Measurements from ENCODE around the gene BAX. TPM values are rescaled to one million over a fixed set of nuclear protein-coding genes. Genes with fewer than 3 reads are reported as not detected.

The BAX gene
- total and polyA plus RNA-seq, 9 of the 15 experiments (the other 6 are each of a cell fraction or from before 2014, with no cell fraction given), result 3.2 to 95.4 (median 44.5) TPM

DNA sequence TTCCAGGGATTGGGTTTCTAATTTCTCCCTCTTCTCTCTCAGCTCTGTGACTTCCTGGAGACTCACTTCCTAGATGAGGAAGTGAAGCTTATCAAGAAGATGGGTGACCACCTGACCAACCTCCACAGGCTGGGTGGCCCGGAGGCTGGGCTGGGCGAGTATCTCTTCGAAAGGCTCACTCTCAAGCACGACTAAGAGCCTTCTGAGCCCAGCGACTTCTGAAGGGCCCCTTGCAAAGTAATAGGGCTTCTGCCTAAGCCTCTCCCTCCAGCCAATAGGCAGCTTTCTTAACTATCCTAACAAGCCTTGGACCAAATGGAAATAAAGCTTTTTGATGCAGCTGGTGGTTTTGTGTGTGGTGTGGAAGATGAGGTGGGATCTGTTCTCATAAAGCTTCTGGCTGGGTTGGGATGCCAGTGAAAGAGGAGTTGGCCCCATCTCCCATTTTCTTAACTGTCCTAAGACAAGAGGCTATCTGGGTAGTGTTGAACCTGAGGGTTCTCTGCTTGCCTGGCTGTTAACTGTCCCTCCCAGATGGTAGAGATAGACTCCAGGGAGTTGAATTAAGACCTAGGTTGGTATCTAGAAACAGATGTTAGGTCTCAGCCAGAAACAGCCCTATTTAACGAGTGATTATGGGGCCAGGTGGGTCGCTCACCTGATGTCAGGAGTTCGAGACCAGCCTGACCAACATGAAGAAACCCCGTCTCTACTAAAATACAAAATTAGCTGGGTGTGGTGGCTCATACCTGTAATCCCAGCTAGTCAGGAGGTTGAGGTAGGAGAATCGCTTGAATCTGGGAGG, 12.1 kb downstream of the BAX start (continued):
- TF ChIP-seq SIX5 (IDR thresholded peaks at IDR 0.05; ENCODE audit: borderline replicate concordance in 1 of 2, insufficient read depth in 1 of 2, low read depth in 1 of 2, low read length in 2 of 2), result no peak
- no peak for TF ChIP-seq DIDO1 (tag; IDR thresholded peaks at IDR 0.05; ENCODE audit: low read depth)
- TF ChIP-seq, protein P1, sequence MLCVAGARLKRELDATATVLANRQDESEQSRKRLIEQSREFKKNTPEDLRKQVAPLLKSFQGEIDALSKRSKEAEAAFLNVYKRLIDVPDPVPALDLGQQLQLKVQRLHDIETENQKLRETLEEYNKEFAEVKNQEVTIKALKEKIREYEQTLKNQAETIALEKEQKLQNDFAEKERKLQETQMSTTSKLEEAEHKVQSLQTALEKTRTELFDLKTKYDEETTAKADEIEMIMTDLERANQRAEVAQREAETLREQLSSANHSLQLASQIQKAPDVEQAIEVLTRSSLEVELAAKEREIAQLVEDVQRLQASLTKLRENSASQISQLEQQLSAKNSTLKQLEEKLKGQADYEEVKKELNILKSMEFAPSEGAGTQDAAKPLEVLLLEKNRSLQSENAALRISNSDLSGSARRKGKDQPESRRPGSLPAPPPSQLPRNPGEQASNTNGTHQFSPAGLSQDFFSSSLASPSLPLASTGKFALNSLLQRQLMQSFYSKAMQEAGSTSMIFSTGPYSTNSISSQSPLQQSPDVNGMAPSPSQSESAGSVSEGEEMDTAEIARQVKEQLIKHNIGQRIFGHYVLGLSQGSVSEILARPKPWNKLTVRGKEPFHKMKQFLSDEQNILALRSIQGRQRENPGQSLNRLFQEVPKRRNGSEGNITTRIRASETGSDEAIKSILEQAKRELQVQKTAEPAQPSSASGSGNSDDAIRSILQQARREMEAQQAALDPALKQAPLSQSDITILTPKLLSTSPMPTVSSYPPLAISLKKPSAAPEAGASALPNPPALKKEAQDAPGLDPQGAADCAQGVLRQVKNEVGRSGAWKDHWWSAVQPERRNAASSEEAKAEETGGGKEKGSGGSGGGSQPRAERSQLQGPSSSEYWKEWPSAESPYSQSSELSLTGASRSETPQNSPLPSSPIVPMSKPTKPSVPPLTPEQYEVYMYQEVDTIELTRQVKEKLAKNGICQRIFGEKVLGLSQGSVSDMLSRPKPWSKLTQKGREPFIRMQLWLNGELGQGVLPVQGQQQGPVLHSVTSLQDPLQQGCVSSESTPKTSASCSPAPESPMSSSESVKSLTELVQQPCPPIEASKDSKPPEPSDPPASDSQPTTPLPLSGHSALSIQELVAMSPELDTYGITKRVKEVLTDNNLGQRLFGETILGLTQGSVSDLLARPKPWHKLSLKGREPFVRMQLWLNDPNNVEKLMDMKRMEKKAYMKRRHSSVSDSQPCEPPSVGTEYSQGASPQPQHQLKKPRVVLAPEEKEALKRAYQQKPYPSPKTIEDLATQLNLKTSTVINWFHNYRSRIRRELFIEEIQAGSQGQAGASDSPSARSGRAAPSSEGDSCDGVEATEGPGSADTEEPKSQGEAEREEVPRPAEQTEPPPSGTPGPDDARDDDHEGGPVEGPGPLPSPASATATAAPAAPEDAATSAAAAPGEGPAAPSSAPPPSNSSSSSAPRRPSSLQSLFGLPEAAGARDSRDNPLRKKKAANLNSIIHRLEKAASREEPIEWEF (CRISPR knock-in tag; IDR thresholded peaks at IDR 0.05), result no peak
- TF ChIP-seq, protein P2, sequence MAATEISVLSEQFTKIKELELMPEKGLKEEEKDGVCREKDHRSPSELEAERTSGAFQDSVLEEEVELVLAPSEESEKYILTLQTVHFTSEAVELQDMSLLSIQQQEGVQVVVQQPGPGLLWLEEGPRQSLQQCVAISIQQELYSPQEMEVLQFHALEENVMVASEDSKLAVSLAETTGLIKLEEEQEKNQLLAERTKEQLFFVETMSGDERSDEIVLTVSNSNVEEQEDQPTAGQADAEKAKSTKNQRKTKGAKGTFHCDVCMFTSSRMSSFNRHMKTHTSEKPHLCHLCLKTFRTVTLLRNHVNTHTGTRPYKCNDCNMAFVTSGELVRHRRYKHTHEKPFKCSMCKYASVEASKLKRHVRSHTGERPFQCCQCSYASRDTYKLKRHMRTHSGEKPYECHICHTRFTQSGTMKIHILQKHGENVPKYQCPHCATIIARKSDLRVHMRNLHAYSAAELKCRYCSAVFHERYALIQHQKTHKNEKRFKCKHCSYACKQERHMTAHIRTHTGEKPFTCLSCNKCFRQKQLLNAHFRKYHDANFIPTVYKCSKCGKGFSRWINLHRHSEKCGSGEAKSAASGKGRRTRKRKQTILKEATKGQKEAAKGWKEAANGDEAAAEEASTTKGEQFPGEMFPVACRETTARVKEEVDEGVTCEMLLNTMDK (IDR thresholded peaks at IDR 0.05; ENCODE audit: borderline replicate concordance, insufficient read depth, low read depth, low read length, poor library complexity, severe bottlenecking), result no peak
- TF ChIP-seq, protein P3, sequence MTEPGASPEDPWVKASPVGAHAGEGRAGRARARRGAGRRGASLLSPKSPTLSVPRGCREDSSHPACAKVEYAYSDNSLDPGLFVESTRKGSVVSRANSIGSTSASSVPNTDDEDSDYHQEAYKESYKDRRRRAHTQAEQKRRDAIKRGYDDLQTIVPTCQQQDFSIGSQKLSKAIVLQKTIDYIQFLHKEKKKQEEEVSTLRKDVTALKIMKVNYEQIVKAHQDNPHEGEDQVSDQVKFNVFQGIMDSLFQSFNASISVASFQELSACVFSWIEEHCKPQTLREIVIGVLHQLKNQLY (CRISPR knock-in tag; conservative IDR thresholded peaks at IDR 0.05), result no peak
- TF ChIP-seq, protein P4, sequence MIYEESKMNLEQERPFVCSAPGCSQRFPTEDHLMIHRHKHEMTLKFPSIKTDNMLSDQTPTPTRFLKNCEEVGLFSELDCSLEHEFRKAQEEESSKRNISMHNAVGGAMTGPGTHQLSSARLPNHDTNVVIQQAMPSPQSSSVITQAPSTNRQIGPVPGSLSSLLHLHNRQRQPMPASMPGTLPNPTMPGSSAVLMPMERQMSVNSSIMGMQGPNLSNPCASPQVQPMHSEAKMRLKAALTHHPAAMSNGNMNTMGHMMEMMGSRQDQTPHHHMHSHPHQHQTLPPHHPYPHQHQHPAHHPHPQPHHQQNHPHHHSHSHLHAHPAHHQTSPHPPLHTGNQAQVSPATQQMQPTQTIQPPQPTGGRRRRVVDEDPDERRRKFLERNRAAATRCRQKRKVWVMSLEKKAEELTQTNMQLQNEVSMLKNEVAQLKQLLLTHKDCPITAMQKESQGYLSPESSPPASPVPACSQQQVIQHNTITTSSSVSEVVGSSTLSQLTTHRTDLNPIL (CRISPR knock-in tag; IDR thresholded peaks at IDR 0.05), result no peak
- TF ChIP-seq PTRF (tag; IDR thresholded peaks at IDR 0.05), result no peak
- no peak for TF ChIP-seq EZH2 (IDR thresholded peaks at IDR 0.05; ENCODE audit: borderline replicate concordance, low read depth, low read length)
- TF ChIP-seq, protein P5, sequence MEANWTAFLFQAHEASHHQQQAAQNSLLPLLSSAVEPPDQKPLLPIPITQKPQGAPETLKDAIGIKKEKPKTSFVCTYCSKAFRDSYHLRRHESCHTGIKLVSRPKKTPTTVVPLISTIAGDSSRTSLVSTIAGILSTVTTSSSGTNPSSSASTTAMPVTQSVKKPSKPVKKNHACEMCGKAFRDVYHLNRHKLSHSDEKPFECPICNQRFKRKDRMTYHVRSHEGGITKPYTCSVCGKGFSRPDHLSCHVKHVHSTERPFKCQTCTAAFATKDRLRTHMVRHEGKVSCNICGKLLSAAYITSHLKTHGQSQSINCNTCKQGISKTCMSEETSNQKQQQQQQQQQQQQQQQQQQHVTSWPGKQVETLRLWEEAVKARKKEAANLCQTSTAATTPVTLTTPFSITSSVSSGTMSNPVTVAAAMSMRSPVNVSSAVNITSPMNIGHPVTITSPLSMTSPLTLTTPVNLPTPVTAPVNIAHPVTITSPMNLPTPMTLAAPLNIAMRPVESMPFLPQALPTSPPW (CRISPR knock-in tag; IDR thresholded peaks at IDR 0.05), result no peak
- no peak; the same call in 1 of the 2 replicates for TF ChIP-seq NFIC (IDR thresholded peaks at IDR 0.05)
- peak; percentile 42; the same call in 1 of the 2 replicates for TF ChIP-seq PHTF2 (CRISPR knock-in tag; IDR thresholded peaks at IDR 0.05)
- no peak for TF ChIP-seq ZSCAN32 (CRISPR knock-in tag; IDR thresholded peaks at IDR 0.05)
- TF ChIP-seq SIN3A (IDR thresholded peaks at IDR 0.05; ENCODE audit: borderline replicate concordance in 2 of 2, control insufficient read depth in 1 of 2, low read depth in 2 of 2, low read length in 2 of 2), result no peak; a peak in 1 of 4 replicates
- TF ChIP-seq KHSRP (IDR thresholded peaks at IDR 0.05), result no peak
- no peak for TF ChIP-seq L3MBTL2 (IDR thresholded peaks at IDR 0.05)
